ENCODE results near the gene IL23R.
A peak's percentile ranks its signal among the peaks of the same experiment; 100 is the strongest.

IL23R gene

GRCh38 chr1:67158401-67158800 lies 7.9 kb upstream of the IL23R start:
- Histone ChIP-seq H3K79me1 (replicated peaks; ENCODE audit: low read length, poor library complexity, severe bottlenecking) (no peaks in the 10 kb centered on the region), H2AFZ (ENCODE audit: low read depth, low read length) (no peak overlapping the region), H2BK15ac (ENCODE audit: low read depth, poor library complexity, severe bottlenecking) (no peak overlapping the region), H3K9me3 (ENCODE audit: control insufficient read depth, low read length) (no peaks in the 10 kb centered on the region), H4K8ac (ENCODE audit: low read length) (no peak overlapping the region), H2BK5ac (ENCODE audit: low read depth, low read length, poor library complexity, severe bottlenecking) (no peak overlapping the region), H3K4me1 (ENCODE audit: control insufficient read depth, insufficient read depth, low read depth, low read length) (no peaks in the 10 kb centered on the region), H3K9ac (ENCODE audit: low read length) (no peak overlapping the region), H3K18ac (ENCODE audit: low read depth in 1 of 2, low read length in 2 of 2) (no peak overlapping the region), H4K91ac (ENCODE audit: low read length) (no peak overlapping the region), H3K4me3 (ENCODE audit: insufficient read depth in 1 of 2, low read depth in 1 of 2, low read length in 2 of 2) (no peak overlapping the region), H2AK5ac (ENCODE audit: low read length, severe bottlenecking) (no peak overlapping the region), H3K27ac (ENCODE audit: low read length, poor library complexity, severe bottlenecking) (no peak overlapping the region), H3K27me3 (ENCODE audit: control insufficient read depth in 1 of 2, insufficient read depth in 1 of 2, low read length in 2 of 2) (peaks cover 13 to 14% of the 10 kb centered on the region in 2 experiments), H3K14ac (ENCODE audit: low read length in 2 of 2) (no peak overlapping the region), H3K4me2 (ENCODE audit: low read length, poor library complexity, severe bottlenecking) (no peak overlapping the region), H3K23ac (ENCODE audit: low read length in 2 of 2) (no peak overlapping the region), H2BK12ac (ENCODE audit: low read length in 2 of 2) (no peak overlapping the region), H3K4ac (ENCODE audit: low read depth in 1 of 2, low read length in 2 of 2) (no peak overlapping the region), H2BK120ac (ENCODE audit: low read depth, low read length) (no peak overlapping the region), H3K36me3 (ENCODE audit: control insufficient read depth in 1 of 2, insufficient read depth in 2 of 2, low read depth in 1 of 2, low read length in 2 of 2) (no peaks in the 10 kb centered on the region)
- WGBS = 74% methylated on average over 2 of the region's 2 CpGs
- no peak for DNase-seq

GRCh38 chr1:67159233-67159632 lies 7.0 kb upstream of the IL23R start:
- no peak overlapping the region for H3K4ac ChIP-seq (ENCODE audit: low read depth in 1 of 2, low read length in 2 of 2)
- H3K9ac ChIP-seq (ENCODE audit: low read length) = no peak overlapping the region
- DNase-seq = no peak
- no peak overlapping the region for H3K14ac ChIP-seq (ENCODE audit: low read length in 2 of 2)
- H2BK120ac ChIP-seq (ENCODE audit: low read depth, low read length) = no peak overlapping the region
- no peak overlapping the region for H3K23ac ChIP-seq (ENCODE audit: low read length in 2 of 2)
- H2BK15ac ChIP-seq (ENCODE audit: low read depth, poor library complexity, severe bottlenecking) = no peak overlapping the region
- H3K4me2 ChIP-seq (ENCODE audit: low read length, poor library complexity, severe bottlenecking) = no peak overlapping the region
- WGBS = 91% methylated on average over 2 of the region's 2 CpGs
- peaks cover 13 to 14% of the 10 kb centered on the region in 2 experiments for H3K27me3 ChIP-seq (ENCODE audit: control insufficient read depth in 1 of 2, insufficient read depth in 1 of 2, low read length in 2 of 2)
- H3K4me1 ChIP-seq (ENCODE audit: control insufficient read depth, insufficient read depth, low read depth, low read length) = no peaks in the 10 kb centered on the region
- H3K4me3 ChIP-seq (ENCODE audit: insufficient read depth in 1 of 2, low read depth in 1 of 2, low read length in 2 of 2) = no peak overlapping the region
- no peaks in the 10 kb centered on the region for H3K9me3 ChIP-seq (ENCODE audit: control insufficient read depth, low read length)
- H3K18ac ChIP-seq (ENCODE audit: low read depth in 1 of 2, low read length in 2 of 2) = no peak overlapping the region
- no peak overlapping the region for H2BK5ac ChIP-seq (ENCODE audit: low read depth, low read length, poor library complexity, severe bottlenecking)
- no peak overlapping the region for H3K27ac ChIP-seq (ENCODE audit: low read length, poor library complexity, severe bottlenecking)
- no peaks in the 10 kb centered on the region for H3K79me1 ChIP-seq (replicated peaks; ENCODE audit: low read length, poor library complexity, severe bottlenecking)
- no peak overlapping the region for H2AFZ ChIP-seq (ENCODE audit: low read depth, low read length)
- no peak overlapping the region for H4K8ac ChIP-seq (ENCODE audit: low read length)
- H2BK12ac ChIP-seq (ENCODE audit: low read length in 2 of 2) = no peak overlapping the region
- H4K91ac ChIP-seq (ENCODE audit: low read length) = no peak overlapping the region
- H2AK5ac ChIP-seq (ENCODE audit: low read length, severe bottlenecking) = no peak overlapping the region
- H3K36me3 ChIP-seq (ENCODE audit: control insufficient read depth in 1 of 2, insufficient read depth in 2 of 2, low read depth in 1 of 2, low read length in 2 of 2) = no peaks in the 10 kb centered on the region

- no peaks in the 10 kb centered on the region for H3K9me3 ChIP-seq (ENCODE audit: control insufficient read depth, low read length)
- H3K27ac ChIP-seq (ENCODE audit: low read length, poor library complexity, severe bottlenecking) = no peak overlapping the region
- no peak overlapping the region for H4K8ac ChIP-seq (ENCODE audit: low read length)
Observed at GRCh38 chr1:67162954-67163353, 3.3 kb upstream of the IL23R start.

GRCh38 chr1:67165468-67166041 lies 699 bp upstream of the IL23R start:
- H3K4ac ChIP-seq (ENCODE audit: low read depth in 1 of 2, low read length in 2 of 2) = no peak overlapping the region
- no peak overlapping the region for H3K14ac ChIP-seq (ENCODE audit: low read length in 2 of 2)
- H3K27ac ChIP-seq (ENCODE audit: low read length, poor library complexity, severe bottlenecking) = no peak overlapping the region
- no peak overlapping the region for H2BK120ac ChIP-seq (ENCODE audit: low read depth, low read length)
- no peak overlapping the region for H2BK5ac ChIP-seq (ENCODE audit: low read depth, low read length, poor library complexity, severe bottlenecking)
- DNase-seq = no peak
- no peak overlapping the region for H4K91ac ChIP-seq (ENCODE audit: low read length)
- H3K36me3 ChIP-seq (ENCODE audit: control insufficient read depth in 1 of 2, insufficient read depth in 2 of 2, low read depth in 1 of 2, low read length in 2 of 2) = no peaks in the 10 kb centered on the region
- no peak overlapping the region for H3K9ac ChIP-seq (ENCODE audit: low read length)
- H2BK15ac ChIP-seq (ENCODE audit: low read depth, poor library complexity, severe bottlenecking) = no peak overlapping the region
- H3K18ac ChIP-seq (ENCODE audit: low read depth in 1 of 2, low read length in 2 of 2) = no peak overlapping the region
- 85% methylated on average over 4 of the region's 4 CpGs for WGBS
- H3K4me2 ChIP-seq (ENCODE audit: low read length, poor library complexity, severe bottlenecking) = no peak overlapping the region
- H3K9me3 ChIP-seq (ENCODE audit: control insufficient read depth, low read length) = no peaks in the 10 kb centered on the region
- no peak overlapping the region for H3K4me3 ChIP-seq (ENCODE audit: insufficient read depth in 1 of 2, low read depth in 1 of 2, low read length in 2 of 2)
- no peaks in the 10 kb centered on the region for H3K27me3 ChIP-seq (ENCODE audit: control insufficient read depth in 1 of 2, insufficient read depth in 1 of 2, low read length in 2 of 2)
- H4K8ac ChIP-seq (ENCODE audit: low read length) = no peak overlapping the region
- H2AFZ ChIP-seq (ENCODE audit: low read depth, low read length) = no peak overlapping the region
- no peak overlapping the region for H2AK5ac ChIP-seq (ENCODE audit: low read length, severe bottlenecking)
- no peak overlapping the region for H2BK12ac ChIP-seq (ENCODE audit: low read length in 2 of 2)
- H3K79me1 ChIP-seq (replicated peaks; ENCODE audit: low read length, poor library complexity, severe bottlenecking) = no peaks in the 10 kb centered on the region
- H3K23ac ChIP-seq (ENCODE audit: low read length in 2 of 2) = no peak overlapping the region
- no peaks in the 10 kb centered on the region for H3K4me1 ChIP-seq (ENCODE audit: control insufficient read depth, insufficient read depth, low read depth, low read length)

More at GRCh38 chr1:67162954-67163353, 3.3 kb upstream of the IL23R start:
- H3K18ac ChIP-seq (ENCODE audit: low read depth in 1 of 2, low read length in 2 of 2) = no peak overlapping the region
- H2BK120ac ChIP-seq (ENCODE audit: low read depth, low read length) = no peak overlapping the region
- no peak overlapping the region for H2AK5ac ChIP-seq (ENCODE audit: low read length, severe bottlenecking)
- no peak overlapping the region for H3K14ac ChIP-seq (ENCODE audit: low read length in 2 of 2)
- no peak overlapping the region for H2BK12ac ChIP-seq (ENCODE audit: low read length in 2 of 2)
- H3K4me2 ChIP-seq (ENCODE audit: low read length, poor library complexity, severe bottlenecking) = no peak overlapping the region
- H2BK15ac ChIP-seq (ENCODE audit: low read depth, poor library complexity, severe bottlenecking) = no peak overlapping the region
- no peak overlapping the region for H2AFZ ChIP-seq (ENCODE audit: low read depth, low read length)
- no peak overlapping the region for H3K4ac ChIP-seq (ENCODE audit: low read depth in 1 of 2, low read length in 2 of 2)
- H2BK5ac ChIP-seq (ENCODE audit: low read depth, low read length, poor library complexity, severe bottlenecking) = no peak overlapping the region
- no peak overlapping the region for H3K23ac ChIP-seq (ENCODE audit: low read length in 2 of 2)
- H3K36me3 ChIP-seq (ENCODE audit: control insufficient read depth in 1 of 2, insufficient read depth in 2 of 2, low read depth in 1 of 2, low read length in 2 of 2) = no peaks in the 10 kb centered on the region
- H3K79me1 ChIP-seq (replicated peaks; ENCODE audit: low read length, poor library complexity, severe bottlenecking) = no peaks in the 10 kb centered on the region
- H3K4me3 ChIP-seq (ENCODE audit: insufficient read depth in 1 of 2, low read depth in 1 of 2, low read length in 2 of 2) = no peak overlapping the region
- H3K9ac ChIP-seq (ENCODE audit: low read length) = no peak overlapping the region
- H3K27me3 ChIP-seq (ENCODE audit: control insufficient read depth in 1 of 2, insufficient read depth in 1 of 2, low read length in 2 of 2) = no peaks in the 10 kb centered on the region
- H4K91ac ChIP-seq (ENCODE audit: low read length) = no peak overlapping the region
- H3K4me1 ChIP-seq (ENCODE audit: control insufficient read depth, insufficient read depth, low read depth, low read length) = no peaks in the 10 kb centered on the region
- no CpG with 5 or more reads among the region's 2 CpGs for WGBS
- peak; percentile 11 for DNase-seq

Data from mesenchymal stem cell (in vitro differentiated cells and primary cell).